NCI-H146 (cell line): ENCODE data around the gene RLF.

Experiments
- DNase-seq: peaks from one replicate; lab custom pipeline; 2025; lab: John Stamatoyannopoulos, UW

The RLF gene

GRCh38 chr1:40270152-40270834 lies 109.1 kb downstream of the RLF start:
- DNase-seq = no peak

- DNase-seq = no peak
Observed at GRCh38 chr1:40272653-40273213, 111.5 kb downstream of the RLF start.

GRCh38 chr1:40273547-40274166 lies 112.5 kb downstream of the RLF start:
- DNase-seq = no peak

GRCh38 chr1:40274331-40274730 lies 113.1 kb downstream of the RLF start:
- no peak for DNase-seq

- DNase-seq = no peak
Observed at GRCh38 chr1:40276122-40276521, 114.9 kb downstream of the RLF start.

GRCh38 chr1:40281853-40282252 lies 120.7 kb downstream of the RLF start:
- peak; percentile 2 for DNase-seq
